Muscle layer of duodenum (tissue), 2 donors: ENCODE data around the gene SLC18A3.

Experiments used
- H3K27ac ChIP-seq: one replicate; pipeline ENCODE4 v1.7.0; 2013; ENCODE audit warnings: mild to moderate bottlenecking, low read length
- H3K27me3 ChIP-seq: one replicate; pipeline ENCODE4 v1.7.0; 2013; ENCODE audit warnings: low read depth, mild to moderate bottlenecking, control low read depth, low read length
- H3K36me3 ChIP-seq, 2 donors: one replicate each; pipeline ENCODE4 v1.7.0; 2013; ENCODE audit warnings: low read length in 2 of 2, control low read depth in 1 of 2, mild to moderate bottlenecking in 1 of 2; ENCODE audit not compliant: insufficient read depth in 2 of 2, control insufficient read depth in 1 of 2
- H3K4me1 ChIP-seq, 2 donors: one replicate each; pipeline ENCODE4 v1.7.0; 2013; ENCODE audit warnings: low read length in 2 of 2, mild to moderate bottlenecking in 2 of 2, control low read depth in 1 of 2, moderate library complexity in 1 of 2; ENCODE audit not compliant: insufficient read depth in 2 of 2, control insufficient read depth in 1 of 2
- H3K4me3 ChIP-seq, 2 donors: one replicate each; pipeline ENCODE4 v1.7.0; 2013; ENCODE audit warnings: low read length in 2 of 2, low read depth in 1 of 2, mild to moderate bottlenecking in 1 of 2
- H3K9me3 ChIP-seq, 2 donors: one replicate each; pipeline ENCODE4 v1.7.0; 2013; ENCODE audit warnings: low read length in 2 of 2, control low read depth in 1 of 2, mild to moderate bottlenecking in 1 of 2; ENCODE audit not compliant: control insufficient read depth in 1 of 2
- donor health status: healthy.

Gene SLC18A3

GRCh38 chr10:49613165-49613881 lies 3.2 kb downstream of the SLC18A3 start:
- H3K4me1 ChIP-seq: peaks cover 0 to 26% of the 10 kb centered on the region in 2 donors
- H3K27me3 ChIP-seq: peaks cover 52% of the 10 kb centered on the region
- H3K36me3 ChIP-seq: no peaks in the 10 kb centered on the region
- no peak overlapping the region for H3K27ac ChIP-seq
- H3K9me3 ChIP-seq: no peaks in the 10 kb centered on the region
- H3K4me3 ChIP-seq: no peak overlapping the region

- H3K36me3 ChIP-seq: no peaks in the 10 kb centered on the region
- no peak within 1 kb of the TSS for H3K27ac ChIP-seq
- H3K9me3 ChIP-seq: no peaks in the 10 kb centered on the region
- H3K4me3 ChIP-seq: no peak within 1 kb of the TSS
- H3K4me1 ChIP-seq: peaks cover 0 to 26% of the 10 kb centered on the region in 2 donors
- H3K27me3 ChIP-seq: peaks cover 47% of the 10 kb centered on the region
Observed at GRCh38 chr10:49613882-49614241, 3.8 kb downstream of the SLC18A3 start, which contains the start of gene CHAT. CHAT (plus strand) TSS chr10:49614037; CDS start chr10:49614190, 153 bp downstream.

- H3K27ac ChIP-seq: no peak overlapping the region
- H3K4me3 ChIP-seq: no peak overlapping the region
- H3K27me3 ChIP-seq: peaks cover 42% of the 10 kb centered on the region
- H3K36me3 ChIP-seq: no peaks in the 10 kb centered on the region
- H3K4me1 ChIP-seq: peaks cover 0 to 23% of the 10 kb centered on the region in 2 donors
- H3K9me3 ChIP-seq: no peaks in the 10 kb centered on the region
Observed at GRCh38 chr10:49614242-49615198, 4.4 kb downstream of the SLC18A3 start.

- no peaks in the 10 kb centered on the region for H3K9me3 ChIP-seq
- H3K27ac ChIP-seq: no peak overlapping the region
- no peak overlapping the region for H3K4me3 ChIP-seq
- peaks cover 42% of the 10 kb centered on the region for H3K27me3 ChIP-seq
- no peaks in the 10 kb centered on the region for H3K36me3 ChIP-seq
- H3K4me1 ChIP-seq: peaks cover 0 to 18% of the 10 kb centered on the region in 2 donors
Observed at GRCh38 chr10:49615213-49615612, 5.1 kb downstream of the SLC18A3 start.

GRCh38 chr10:49615721-49616120 lies 5.6 kb downstream of the SLC18A3 start:
- peaks cover 39% of the 10 kb centered on the region for H3K27me3 ChIP-seq
- no peak overlapping the region for H3K4me3 ChIP-seq
- H3K9me3 ChIP-seq: no peaks in the 10 kb centered on the region
- peaks cover 0 to 14% of the 10 kb centered on the region in 2 donors for H3K4me1 ChIP-seq
- no peak overlapping the region for H3K27ac ChIP-seq
- H3K36me3 ChIP-seq: no peaks in the 10 kb centered on the region

- H3K4me1 ChIP-seq: peaks cover 0 to 6% of the 10 kb centered on the region in 2 donors
- H3K27ac ChIP-seq: no peak overlapping the region
- no peaks in the 10 kb centered on the region for H3K36me3 ChIP-seq
- H3K4me3 ChIP-seq: no peak overlapping the region
- H3K9me3 ChIP-seq: no peaks in the 10 kb centered on the region
- H3K27me3 ChIP-seq: peaks cover 30% of the 10 kb centered on the region
Observed at GRCh38 chr10:49616421-49617101, 6.5 kb downstream of the SLC18A3 start.

GRCh38 chr10:49617121-49618020 lies 7.3 kb downstream of the SLC18A3 start:
- no peak overlapping the region for H3K27ac ChIP-seq
- H3K4me3 ChIP-seq: no peak overlapping the region
- H3K9me3 ChIP-seq: no peaks in the 10 kb centered on the region
- H3K27me3 ChIP-seq: peaks cover 22% of the 10 kb centered on the region
- H3K36me3 ChIP-seq: no peaks in the 10 kb centered on the region
- H3K4me1 ChIP-seq: no peaks in the 10 kb centered on the region

- no peaks in the 10 kb centered on the region for H3K36me3 ChIP-seq
- no peak overlapping the region for H3K27ac ChIP-seq
- H3K27me3 ChIP-seq: peaks cover 10% of the 10 kb centered on the region
- no peak overlapping the region for H3K4me3 ChIP-seq
- H3K4me1 ChIP-seq: no peaks in the 10 kb centered on the region
- H3K9me3 ChIP-seq: no peaks in the 10 kb centered on the region
Observed at GRCh38 chr10:49618821-49619220, 8.7 kb downstream of the SLC18A3 start.

- H3K27me3 ChIP-seq: peaks cover 10% of the 10 kb centered on the region
- H3K4me1 ChIP-seq: no peaks in the 10 kb centered on the region
- no peaks in the 10 kb centered on the region for H3K9me3 ChIP-seq
Observed at GRCh38 chr10:49619613-49620012, 9.5 kb downstream of the SLC18A3 start.

GRCh38 chr10:49620286-49620810 lies 10.2 kb downstream of the SLC18A3 start:
- no peaks in the 10 kb centered on the region for H3K9me3 ChIP-seq
- H3K4me3 ChIP-seq: no peak overlapping the region
- no peak overlapping the region for H3K27ac ChIP-seq
- H3K27me3 ChIP-seq: peaks cover 7% of the 10 kb centered on the region
- H3K36me3 ChIP-seq: no peaks in the 10 kb centered on the region
- no peaks in the 10 kb centered on the region for H3K4me1 ChIP-seq

More at GRCh38 chr10:49619613-49620012, 9.5 kb downstream of the SLC18A3 start:
- no peak overlapping the region for H3K4me3 ChIP-seq
- H3K36me3 ChIP-seq: no peaks in the 10 kb centered on the region
- no peak overlapping the region for H3K27ac ChIP-seq
